ENCODE data around the gene NEURL1B. TPM values are rescaled to one million over a fixed set of nuclear protein-coding genes. Genes with fewer than 3 reads are reported as not detected.
A peak's percentile ranks its signal among the peaks of the same experiment; 100 is the strongest.

NEURL1B gene
- total and polyA plus RNA-seq, 11 donors, result 11.8 to 47.1 (median 25.8) TPM

DNA sequence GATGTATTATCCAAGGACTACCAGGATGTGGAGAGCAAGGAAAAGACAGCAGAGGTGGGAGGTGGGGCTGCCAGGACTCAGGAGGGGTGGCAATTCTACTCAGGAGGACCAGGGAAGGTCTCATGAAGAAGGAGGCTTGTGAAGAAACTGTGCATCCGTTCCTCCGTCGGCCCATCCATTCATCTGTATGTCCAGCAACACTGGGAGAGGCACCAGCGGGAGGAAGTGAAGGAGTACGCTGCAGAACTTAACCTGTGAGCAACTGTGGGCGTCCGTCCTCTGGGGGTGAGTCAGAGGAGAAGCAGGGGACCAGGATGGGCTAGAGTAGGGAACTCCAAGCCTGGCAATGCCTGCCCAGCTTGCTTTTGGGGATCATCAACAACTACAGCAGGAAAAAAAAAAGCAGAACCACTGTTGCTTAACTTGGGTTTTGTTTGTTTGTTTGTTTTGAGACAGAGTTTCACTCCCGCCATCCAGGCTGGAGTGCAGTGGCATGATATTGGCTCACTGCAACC, 47.3 kb upstream of the NEURL1B start:
- H3K4me3 ChIP-seq, result no peak overlapping the region
- H3K36me3 ChIP-seq, result no peaks in the 10 kb centered on the region
- 95 to 96% (median 95%) methylated on average over 8 of the region's 8 CpGs for WGBS, 4 donors
- intact Hi-C loops (cut with DNase I), result no loop called here
- no peak for TF ChIP-seq POLR2A (IDR thresholded peaks at IDR 0.05)
- TF ChIP-seq, protein P1, sequence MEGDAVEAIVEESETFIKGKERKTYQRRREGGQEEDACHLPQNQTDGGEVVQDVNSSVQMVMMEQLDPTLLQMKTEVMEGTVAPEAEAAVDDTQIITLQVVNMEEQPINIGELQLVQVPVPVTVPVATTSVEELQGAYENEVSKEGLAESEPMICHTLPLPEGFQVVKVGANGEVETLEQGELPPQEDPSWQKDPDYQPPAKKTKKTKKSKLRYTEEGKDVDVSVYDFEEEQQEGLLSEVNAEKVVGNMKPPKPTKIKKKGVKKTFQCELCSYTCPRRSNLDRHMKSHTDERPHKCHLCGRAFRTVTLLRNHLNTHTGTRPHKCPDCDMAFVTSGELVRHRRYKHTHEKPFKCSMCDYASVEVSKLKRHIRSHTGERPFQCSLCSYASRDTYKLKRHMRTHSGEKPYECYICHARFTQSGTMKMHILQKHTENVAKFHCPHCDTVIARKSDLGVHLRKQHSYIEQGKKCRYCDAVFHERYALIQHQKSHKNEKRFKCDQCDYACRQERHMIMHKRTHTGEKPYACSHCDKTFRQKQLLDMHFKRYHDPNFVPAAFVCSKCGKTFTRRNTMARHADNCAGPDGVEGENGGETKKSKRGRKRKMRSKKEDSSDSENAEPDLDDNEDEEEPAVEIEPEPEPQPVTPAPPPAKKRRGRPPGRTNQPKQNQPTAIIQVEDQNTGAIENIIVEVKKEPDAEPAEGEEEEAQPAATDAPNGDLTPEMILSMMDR (IDR thresholded peaks at IDR 0.05), result no peak
- H3K4me1 ChIP-seq, result peaks cover 0 to 16% (median 3%) of the 10 kb centered on the region in 12 donors
- no peak for ATAC-seq
- H3K9me3 ChIP-seq, result no peaks in the 10 kb centered on the region
- no peak for DNase-seq
- H3K27me3 ChIP-seq, result no peaks in the 10 kb centered on the region
- H3K27ac ChIP-seq, result no peak overlapping the region

DNA sequence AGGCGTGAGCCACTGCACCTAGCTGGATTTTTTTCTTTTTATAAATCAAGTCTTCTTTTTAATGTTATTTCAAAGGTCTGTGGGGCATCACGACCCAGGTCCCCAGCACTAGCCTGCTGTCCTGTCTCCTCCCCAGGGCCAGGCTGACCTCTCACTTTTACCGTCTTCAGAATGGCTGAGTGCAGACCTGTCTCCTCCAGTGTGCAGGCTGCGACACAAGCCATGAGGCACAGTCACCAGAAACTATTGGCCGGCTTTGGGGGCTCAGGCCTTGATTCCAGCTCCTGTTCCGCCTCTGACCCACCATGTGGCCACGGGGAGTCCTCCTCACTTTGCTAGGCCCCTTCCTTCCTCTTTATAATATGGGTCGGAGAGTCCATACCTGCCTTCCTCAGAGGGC, 46.6 kb upstream of the NEURL1B start:
- intact Hi-C loops (cut with DNase I), result no loop called here
- WGBS, 4 donors, result 92 to 95% (median 95%) methylated on average over 8 of the region's 8 CpGs
- DNase-seq, result no peak

DNA sequence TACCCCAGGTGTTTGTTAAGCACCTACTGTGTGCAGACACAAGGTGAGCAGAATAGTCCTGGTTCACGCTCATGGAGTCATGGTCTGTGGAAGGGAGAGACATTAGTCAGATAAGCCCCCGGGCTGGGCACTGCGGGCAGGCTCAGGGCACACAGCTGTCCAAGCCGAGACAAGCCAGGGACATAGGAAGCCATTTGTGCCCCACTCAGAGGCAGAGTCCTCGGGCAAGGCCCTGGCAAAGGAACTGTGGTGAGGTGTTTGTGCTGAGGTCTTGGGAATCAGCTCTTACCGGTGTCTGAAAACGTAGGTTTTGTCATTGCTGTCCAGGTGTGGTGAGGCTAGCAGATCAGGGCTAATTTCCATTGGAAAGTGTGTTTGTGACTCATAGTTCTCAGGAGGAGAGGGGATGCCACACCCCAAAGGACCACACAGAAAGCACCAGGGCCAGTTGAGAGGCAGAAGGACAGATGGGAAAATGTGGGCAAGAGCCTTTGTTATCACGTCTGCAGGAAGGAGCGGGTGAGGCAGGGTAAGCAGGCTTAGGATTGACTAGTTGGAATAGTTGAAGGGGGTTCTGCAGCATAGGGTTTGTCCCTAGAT, 46.1 kb upstream of the NEURL1B start:
- 86 to 93% (median 92%) methylated on average over 8 to 9 of the region's 9 CpGs for WGBS, 4 donors
- DNase-seq (no peak), ATAC-seq (no peak)
- intact Hi-C loops (cut with DNase I), result loop anchor here in 1 of 10 donors (5.0 kb wide), 1 partner anchor 88 kb away; no protein-coding TSS in a partner anchor
- TF ChIP-seq POLR2A (IDR thresholded peaks at IDR 0.05), result no peak
- TF ChIP-seq, protein P1 (IDR thresholded peaks at IDR 0.05), result no peak
- no peaks in the 10 kb centered on the region for H3K27me3 ChIP-seq
- H3K36me3 ChIP-seq, result no peaks in the 10 kb centered on the region
- peak overlapping the region in 1 of 12 donors; percentile 17 for H3K27ac ChIP-seq
- no peak overlapping the region for H3K4me3 ChIP-seq
- no peaks in the 10 kb centered on the region for H3K9me3 ChIP-seq
- H3K4me1 ChIP-seq, result peaks cover 0 to 27% (median 6%) of the 10 kb centered on the region in 12 donors

More for the DNA sequence above, 46.6 kb upstream of the NEURL1B start:
- H3K4me3 ChIP-seq, result no peak overlapping the region
- no peak for TF ChIP-seq POLR2A (IDR thresholded peaks at IDR 0.05)
- TF ChIP-seq, protein P1 (IDR thresholded peaks at IDR 0.05), result no peak
- H3K9me3 ChIP-seq, result no peaks in the 10 kb centered on the region
- no peaks in the 10 kb centered on the region for H3K36me3 ChIP-seq
- ATAC-seq, result no peak
- no peak overlapping the region for H3K27ac ChIP-seq
- peaks cover 0 to 21% (median 6%) of the 10 kb centered on the region in 12 donors for H3K4me1 ChIP-seq
- no peaks in the 10 kb centered on the region for H3K27me3 ChIP-seq

DNA sequence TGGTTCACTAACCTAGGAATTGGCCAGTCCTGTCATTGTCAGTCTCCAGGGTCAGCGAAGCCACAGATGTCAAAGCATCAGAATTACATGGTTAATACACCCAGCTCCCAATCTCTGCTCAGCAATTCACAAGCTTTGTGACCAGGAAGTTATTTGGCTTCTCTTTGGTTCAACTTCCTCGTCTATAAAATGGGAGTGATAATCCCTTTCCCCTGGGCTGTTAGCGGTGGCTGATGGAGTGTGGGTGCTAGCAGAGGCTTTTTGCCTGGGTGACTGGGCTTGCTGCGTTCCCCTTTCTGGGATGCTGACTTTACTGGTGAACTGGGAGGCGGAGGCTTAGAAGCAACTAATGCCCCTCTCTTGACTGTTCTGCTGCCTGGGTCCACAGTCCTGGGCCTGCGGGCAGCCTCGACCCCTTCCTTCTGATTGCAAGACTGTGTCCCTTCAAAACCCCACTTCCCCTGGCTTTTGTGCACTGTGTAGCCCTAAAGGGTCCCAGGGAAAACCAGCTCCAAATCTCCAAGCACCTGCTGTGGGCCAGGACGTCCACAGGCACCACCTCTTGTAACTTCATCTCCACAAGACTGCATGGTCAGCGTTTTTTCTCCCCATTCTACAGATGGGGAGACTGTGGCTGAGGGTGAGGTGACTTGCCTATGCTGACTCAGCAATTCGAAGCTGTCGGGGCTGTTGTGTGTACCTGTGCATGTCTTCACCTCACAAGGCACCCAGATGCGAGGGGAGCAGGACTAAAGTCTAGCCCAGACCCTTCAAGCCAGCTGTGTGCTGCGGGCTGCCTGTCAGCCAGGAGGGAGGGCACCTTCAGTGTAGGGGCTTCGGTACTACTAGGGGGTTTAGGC, 45.2 kb upstream of the NEURL1B start:
- Histone ChIP-seq H3K9me3 (no peaks in the 10 kb centered on the region), H3K4me1 (peaks cover 0 to 35% (median 11%) of the 10 kb centered on the region in 12 donors), H3K27me3 (no peaks in the 10 kb centered on the region), H3K27ac (peak overlapping the region in 1 of 12 donors; percentile 13), H3K4me3 (no peak overlapping the region), H3K36me3 (no peaks in the 10 kb centered on the region)
- TF ChIP-seq POLR2A (IDR thresholded peaks at IDR 0.05), result no peak
- TF ChIP-seq, protein P1 (IDR thresholded peaks at IDR 0.05), result no peak
- ATAC-seq (no peak), DNase-seq (no peak)
- intact Hi-C loops (cut with DNase I), result loop anchor here in 1 of 10 donors (5.0 kb wide), 1 partner anchor 89 kb away; no protein-coding TSS in a partner anchor
- WGBS, 4 donors, result 89 to 95% (median 92%) methylated on average over 13 to 14 of the region's 14 CpGs

Measured in heart left ventricle (tissue), 16 donors.